HG03139 (cell line): Measurements from ENCODE around the gene GAS2L3.
A peak's percentile ranks its signal among the peaks of the same experiment; 100 is the strongest.

Source experiments
- ATAC-seq: cut with Tn5 transposase; IDR thresholded peaks from one replicate; pipeline ENCODE4 v1.9.1; 2021; ENCODE audit not compliant: unreplicated experiment

Gene GAS2L3

DNA sequence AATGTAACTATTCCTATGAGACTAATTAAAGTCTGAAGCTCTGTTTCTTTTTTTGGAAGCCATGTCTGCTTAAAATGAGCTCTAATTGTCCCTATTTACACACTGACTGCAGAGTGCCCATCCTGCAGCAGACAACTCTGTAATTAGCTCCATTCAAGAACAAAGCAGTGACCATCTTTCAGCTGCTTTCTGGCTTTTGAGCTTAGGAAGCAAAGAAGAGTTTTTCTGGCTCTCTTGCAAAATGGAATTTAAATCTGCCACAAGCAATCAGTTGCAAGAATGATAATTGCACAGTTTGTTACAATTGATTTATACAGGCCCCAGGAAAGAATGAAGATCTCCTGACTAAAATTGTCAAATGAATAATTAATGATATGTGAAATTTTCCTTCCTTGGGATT is 83.4 kb downstream of the GAS2L3 start:
- ATAC-seq, result no peak

DNA sequence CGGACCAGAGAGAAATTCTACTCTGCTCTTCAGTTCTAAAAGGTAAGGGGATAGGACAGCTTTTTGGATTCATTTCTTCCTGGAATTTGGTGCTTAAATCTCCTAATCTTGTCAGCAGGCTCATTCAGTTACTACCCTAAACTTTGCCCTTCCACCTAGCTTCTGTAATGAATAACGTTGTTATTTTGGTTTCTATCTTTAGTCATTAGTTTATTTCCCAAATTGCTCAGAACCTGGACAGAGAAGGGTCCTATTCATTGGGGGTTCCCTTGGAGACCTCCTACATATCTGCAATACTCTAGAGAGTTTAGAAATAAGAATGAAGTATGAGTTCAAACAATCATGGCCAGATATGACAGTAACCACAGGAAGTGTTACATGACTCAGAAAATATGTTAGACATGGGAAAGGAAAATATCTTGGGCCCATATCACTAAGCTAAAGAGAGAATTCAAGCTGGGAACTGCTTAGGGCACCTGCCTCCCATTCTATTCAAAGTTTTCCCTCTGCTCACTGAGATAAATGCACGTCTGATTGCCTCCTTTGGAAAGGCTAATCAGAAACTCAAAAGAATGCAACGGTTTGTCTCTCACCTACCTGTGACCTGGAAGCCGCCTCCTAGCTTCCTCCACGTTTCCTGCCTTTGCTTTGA is 87.9 kb downstream of the GAS2L3 start:
- ATAC-seq, result no peak

DNA sequence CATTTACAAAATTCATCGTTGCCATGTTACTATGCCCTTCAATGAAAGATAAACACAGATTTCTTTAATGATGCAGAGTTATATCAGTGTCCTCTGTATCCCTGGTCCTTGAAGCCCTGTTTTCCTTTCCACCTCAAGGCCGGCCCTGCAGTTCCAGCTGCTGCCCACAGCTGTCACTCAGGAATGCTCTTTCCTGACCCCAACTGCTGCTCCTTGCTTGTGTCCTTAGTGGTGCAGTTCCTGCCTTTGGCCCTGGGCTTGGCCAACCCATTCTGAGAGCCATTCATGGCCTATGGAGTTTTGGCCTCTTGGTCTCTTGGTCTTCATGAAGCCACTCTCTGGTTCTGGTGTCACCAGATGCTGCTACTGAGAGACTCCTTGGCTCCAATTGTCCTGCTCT is 93.1 kb downstream of the GAS2L3 start:
- ATAC-seq, result no peak

DNA sequence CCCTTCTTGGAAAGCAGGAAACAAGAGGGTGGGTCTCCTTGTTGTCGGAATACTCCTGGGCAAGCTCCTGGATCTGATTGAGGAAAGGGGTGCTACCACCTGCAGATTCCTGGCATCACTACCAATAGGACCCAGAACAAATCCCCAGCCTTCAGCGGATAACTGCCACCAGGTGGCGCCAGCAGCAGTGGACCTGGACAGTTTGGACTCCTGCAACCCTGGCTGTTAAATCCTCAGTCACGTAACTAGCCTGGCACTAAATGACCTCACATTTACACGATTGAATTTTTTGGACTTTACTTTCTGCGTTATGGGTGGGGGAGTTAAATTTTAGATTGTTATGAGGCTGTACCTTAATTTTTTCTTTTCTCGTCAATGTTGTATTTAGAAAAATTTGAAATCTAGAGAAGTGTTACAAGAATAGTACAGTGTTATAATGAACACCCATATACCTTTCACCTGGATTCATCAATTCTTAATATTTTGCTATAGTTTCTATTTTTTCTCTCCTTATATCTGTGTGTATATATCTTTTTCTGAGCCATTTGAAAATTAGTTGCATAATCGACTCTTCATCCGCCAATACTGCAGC is 95.6 kb downstream of the GAS2L3 start:
- peak; percentile 76 for ATAC-seq

DNA sequence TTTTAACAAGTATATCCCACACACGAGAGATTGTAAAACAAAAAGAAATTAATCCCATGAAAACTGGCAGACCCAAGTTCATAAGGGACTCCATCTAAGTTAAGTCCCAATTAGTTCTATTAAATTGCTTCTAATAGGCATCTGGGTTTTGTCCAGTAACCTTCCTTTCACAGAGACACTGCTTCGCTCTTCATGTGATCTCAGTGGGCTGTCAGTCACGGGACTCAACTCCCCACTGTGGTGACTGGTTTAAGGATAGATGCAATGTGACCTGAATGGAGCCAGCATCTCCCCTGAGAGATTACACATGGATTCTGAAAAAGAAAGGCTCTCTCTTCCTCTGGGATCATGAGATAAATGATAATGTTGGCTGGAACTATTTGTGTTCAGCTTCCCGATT is 96.4 kb downstream of the GAS2L3 start:
- no peak for ATAC-seq

DNA sequence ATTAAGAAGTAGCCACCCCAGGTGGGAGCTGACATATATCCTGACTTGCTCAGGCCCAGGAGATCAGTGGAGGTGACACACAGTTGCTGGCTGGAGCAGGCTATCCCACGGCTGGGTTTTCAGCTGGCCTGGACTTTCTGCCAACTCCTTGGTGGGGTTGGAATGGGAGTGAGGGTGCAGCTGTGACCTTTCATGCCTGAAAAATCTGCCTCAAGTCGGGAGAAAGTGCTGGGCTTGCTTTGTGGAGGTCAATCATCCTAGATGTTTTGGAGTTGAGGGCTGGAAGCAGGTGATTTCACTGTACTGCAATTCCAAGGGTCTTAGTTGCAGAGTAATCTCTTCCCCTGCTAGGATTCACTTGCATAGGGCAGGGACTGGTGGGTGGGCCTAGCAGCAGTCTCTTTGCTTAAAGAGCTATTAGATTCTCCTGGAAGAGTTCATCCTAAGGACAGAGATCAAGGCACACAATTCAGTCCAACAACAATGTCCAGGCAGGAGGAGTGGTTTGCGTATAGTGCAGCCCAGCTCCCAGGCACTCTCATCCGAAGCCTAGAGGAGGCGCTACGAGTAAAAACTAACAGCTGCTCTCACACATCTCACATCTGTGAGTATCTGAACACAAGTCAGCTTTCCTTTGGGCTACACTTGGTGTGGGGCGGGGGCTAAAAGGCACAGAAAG is 98.1 kb downstream of the GAS2L3 start:
- no peak for ATAC-seq

DNA sequence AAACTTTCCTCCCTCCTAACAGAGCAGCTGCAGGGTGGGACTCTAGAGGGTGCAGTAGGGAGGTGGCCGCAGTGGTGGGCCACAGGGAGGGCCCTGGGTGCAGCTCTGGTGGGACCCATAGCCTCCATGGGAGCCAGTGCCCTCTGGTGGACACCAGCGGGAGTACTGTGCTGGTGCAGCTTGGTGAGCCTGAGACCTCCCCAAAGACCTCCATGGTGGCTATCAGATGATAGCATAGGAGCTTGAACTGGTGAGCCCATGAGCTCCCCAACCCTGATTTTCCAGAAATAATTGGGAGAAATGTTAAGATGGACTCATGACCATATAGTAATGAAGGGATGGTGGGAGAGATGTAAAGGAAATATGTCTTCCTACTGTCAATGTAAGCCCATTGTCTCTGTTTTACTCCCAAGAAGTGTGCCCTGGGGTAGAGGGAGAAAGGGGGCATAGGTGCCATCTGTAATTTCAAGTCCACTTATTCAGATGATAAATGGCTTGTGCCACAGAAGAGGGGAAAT is 98.7 kb downstream of the GAS2L3 start:
- no peak for ATAC-seq

DNA sequence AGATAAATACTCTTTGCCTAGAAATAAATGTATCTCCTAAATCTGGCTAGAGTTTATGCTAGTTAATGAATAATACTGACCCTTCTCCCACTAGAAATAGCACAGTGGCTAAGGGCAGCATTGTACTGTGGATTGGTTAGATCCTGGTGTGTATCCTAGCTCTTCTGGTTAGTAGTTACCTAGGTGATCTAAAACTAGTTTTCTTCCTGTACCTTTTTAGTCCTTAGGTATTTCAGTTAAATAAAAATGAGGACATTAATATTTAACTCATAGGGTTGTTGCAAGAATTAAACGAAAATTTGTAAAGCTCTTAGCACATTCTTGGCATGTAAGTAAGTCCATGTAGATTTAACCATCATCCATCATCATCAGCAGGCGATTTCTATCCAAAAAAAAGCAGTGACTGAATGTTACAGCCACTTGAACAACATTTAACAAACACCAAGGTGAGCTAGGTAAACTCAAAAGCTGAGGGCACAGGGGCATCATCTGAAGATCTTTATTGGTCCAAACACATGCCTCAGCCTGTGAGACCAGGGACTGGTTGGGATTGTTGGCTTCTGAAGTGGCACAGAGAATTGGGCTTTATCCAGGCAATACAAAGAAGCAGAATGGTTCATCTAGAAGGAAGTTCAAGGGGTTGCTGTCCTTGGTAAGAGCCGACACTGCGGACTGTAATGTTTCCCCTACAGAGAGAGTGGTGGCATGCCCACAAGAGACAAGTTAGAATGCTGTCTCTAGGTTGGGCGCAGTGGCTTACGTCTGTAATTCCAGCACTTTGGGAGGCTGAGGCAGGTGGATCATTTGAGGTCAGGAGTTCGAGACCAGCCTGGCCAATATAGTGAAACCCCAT is 100.8 kb downstream of the GAS2L3 start:
- ATAC-seq, result no peak
